GM18507 (cell line): Measurements from ENCODE around the gene HSPH1.

Experiments
- DNase-seq: peaks from one replicate; pipeline ENCODE4 v3.0.0; 2011; ENCODE audit warnings: low read depth; ENCODE audit not compliant: insufficient read length; ENCODE audit errors: extremely low spot score
- FAIRE-seq: peaks from 2 replicates; lab custom pipeline; 2011; peaks lifted over from hg19 to GRCh38; lab: Jason Lieb, UNC

HSPH1 gene

DNA sequence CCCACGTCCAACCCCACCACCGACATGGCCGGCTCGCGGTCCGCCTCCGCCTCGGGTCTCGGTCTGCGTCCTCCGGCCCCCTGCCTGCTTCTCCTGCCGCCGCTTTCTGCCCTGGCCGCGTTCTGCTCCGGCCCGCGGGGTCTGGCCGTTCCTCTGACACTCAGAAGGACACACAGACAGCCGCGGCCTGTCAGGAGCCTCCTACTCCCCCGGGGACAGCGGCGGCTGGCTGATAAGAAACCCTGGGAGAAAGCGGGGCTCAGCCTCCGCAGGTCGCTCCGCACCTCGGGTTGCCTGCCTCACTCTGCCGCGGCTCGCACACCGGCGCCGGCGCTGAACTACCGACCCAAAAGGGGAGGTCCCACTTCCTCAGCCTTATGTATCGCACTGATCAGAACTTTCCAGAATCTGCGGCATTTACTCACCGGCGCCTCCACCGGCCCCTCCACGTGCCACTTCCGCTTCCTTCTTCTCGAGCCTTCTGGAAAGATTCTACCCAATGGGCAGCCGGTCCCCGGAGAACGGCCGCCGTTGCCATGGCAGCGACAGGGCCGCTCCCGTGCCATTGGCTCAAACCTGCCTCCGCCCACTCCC is at the start of gene HSPH1:
Gene HSPH1, minus strand, starts transcription at position 348 of the 594 bp plus-strand sequence. Its CDS starts 322 bp downstream, at position 26.
- FAIRE-seq, result peak; percentile 97
- peak; percentile 86 for DNase-seq

DNA sequence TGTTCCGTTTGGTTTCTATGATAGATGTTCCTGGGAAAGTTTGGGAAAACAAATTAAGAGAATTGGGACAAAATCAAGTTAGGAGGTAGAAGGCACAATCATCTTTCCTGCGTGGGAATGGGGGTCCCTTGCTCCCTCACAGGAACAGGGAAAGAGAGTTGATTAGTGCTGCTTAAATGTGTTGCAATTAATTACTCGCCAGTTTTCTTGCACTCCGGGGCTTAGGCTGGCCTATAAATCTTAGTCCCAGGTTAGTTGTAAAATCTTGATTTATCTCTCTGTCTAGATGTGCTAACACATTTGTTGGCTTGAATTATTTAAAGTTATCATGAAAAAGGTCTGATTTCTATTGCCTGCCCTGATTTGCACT is 48.1 kb upstream of the HSPH1 start:
- no peak for DNase-seq
- no peak for FAIRE-seq

GRCh38 chr13:31209172-31209840 is 47.6 kb upstream of the HSPH1 start:
- DNase-seq, result no peak
- FAIRE-seq, result no peak

- FAIRE-seq (no peak), DNase-seq (no peak)
Measured at GRCh38 chr13:31208559-31209122, 46.9 kb upstream of the HSPH1 start.

DNA sequence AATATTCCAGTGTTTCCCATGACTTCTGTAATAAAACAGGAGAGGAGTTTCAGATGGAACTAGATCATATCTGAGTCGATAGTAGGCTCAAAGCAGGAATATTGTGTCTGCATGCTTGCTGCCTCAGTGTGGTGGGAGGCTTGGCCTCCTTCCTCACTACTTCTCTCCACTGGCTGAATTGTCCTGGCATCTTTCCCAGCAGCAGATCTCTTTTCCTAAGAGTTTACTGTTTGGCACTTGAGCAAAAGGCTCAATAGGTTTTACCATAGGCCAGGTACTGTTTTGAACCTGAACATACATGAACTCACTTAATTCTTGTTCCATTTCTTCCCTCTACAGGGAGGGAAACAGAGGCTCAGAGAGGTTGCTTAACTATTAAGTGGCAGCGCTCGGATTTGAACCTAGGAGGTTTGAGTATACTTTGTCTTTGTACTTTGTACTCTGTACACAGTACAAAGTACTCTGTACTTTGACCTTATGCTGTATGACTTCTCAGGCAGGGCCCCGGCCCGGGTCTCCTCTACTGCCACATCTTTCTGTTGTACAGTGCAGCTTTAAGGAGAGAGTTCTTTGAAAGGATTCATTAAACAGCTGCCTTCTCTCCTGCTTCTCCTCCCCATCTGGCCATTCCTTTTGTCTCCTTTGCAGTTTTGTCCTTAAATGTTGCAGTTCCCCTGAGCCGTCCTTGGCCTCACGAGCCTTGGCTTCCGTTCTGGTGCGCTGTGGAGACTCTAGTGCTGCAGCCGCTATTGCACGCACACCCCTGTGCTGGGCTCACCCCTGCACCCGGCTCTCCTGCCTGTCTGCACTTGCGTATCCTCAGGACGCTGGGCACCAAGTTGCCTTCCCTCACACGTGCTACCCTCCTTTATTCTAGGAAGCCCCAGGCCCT is 46.2 kb upstream of the HSPH1 start:
- no peak for FAIRE-seq
- no peak for DNase-seq

DNA sequence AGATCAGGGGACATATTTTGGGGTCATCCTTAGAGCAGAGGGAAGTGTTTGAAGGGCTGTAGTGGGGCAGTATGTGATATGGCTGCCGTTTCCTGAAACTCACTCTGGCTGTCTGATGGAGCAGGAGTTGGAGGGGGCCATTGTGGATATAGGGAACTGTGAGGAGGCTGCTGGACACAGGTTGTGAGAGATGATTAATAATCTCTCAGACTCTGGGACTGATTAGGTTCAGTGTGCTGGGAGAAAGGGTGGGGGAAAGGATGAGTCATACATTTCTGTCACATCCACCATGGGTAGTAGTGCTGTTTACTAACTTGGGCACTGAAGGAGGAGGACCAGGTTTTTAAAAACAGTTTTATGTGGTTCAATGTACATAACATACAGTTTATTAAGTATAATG is 42.9 kb upstream of the HSPH1 start:
- DNase-seq, result no peak

DNA sequence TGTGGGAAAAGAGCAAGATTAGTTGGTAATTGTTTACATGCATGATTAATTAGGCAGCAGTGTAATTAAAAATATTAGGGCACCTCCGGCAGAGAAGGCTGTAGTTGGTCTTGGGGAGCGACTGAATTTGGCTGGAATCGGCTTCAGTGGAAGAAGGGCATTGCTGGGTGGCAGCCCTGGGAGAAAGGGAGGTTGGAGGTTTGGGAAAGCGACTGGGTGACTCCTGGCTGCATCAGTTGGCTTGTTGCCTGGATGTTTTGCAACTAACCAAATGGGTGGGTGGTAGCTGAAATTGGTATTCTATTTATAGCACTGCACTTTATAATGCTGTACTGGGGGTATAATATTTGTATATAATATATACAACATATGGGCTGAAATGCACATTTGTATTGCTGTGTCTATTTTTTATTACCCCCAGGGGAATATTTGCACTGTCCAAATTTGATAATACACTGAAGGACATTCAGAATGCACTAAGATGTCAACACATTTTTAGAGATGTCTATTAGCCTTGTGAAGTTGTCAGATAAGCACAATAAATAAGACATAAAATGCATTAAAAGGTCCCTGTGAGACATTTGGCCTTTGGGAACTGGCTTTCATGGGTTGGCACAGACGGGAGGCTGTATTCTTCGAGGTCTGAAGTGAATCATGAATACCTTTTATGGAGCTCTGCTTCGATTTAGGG is 39.8 kb upstream of the HSPH1 start:
- no peak for DNase-seq
- FAIRE-seq, result no peak

More for the DNA sequence above, 42.9 kb upstream of the HSPH1 start:
- FAIRE-seq, result no peak

- FAIRE-seq (no peak), DNase-seq (no peak)
Measured at GRCh38 chr13:31200637-31200971, 38.9 kb upstream of the HSPH1 start.

GRCh38 chr13:31199849-31200636 is 38.3 kb upstream of the HSPH1 start, which contains the start of gene B3GLCT:
TSS of gene B3GLCT (plus strand) at chr13:31199975. CDS start at chr13:31200085, 110 bp downstream.
- FAIRE-seq, result peak; percentile 81
- peak; percentile 86 for DNase-seq

DNA sequence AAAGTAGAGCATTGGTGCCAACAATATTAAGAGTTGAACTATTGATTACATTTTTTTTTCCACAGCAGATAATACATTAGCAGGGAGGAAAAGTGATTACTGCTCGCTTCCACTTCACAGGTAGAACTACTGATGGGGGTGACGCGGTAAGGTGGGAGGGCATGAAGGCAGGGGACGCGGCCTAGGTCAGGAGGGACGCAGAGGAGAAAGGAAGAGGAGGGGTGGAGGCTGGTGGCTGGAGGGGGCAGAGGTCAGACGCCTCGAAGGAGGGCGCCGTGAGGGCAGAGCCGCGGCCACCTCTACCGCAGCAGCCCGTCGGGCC is 37.8 kb upstream of the HSPH1 start:
- DNase-seq, result no peak
- FAIRE-seq, result no peak

DNA sequence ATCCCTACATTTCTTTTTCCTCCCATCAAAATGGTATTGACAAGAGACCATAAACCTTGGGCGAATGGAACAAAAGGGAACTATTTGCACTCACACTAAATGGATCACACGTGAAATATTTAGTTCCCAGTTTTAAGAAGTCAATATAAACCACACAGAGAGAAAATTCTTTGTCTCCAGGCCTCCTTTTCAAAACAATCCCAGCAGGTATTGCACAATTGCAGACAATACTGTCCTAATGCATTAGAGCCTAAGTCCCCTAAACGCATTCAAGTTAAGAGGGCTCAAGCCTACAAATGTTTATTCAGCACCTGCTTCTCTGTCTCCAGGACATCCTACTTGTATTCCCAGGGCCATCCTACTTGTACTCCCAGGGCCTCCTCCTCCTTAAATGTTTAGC is 36.8 kb upstream of the HSPH1 start:
- DNase-seq, result no peak
- FAIRE-seq, result no peak

GRCh38 chr13:31196992-31197391 is 35.3 kb upstream of the HSPH1 start:
- DNase-seq (no peak), FAIRE-seq (no peak)

GRCh38 chr13:31195616-31196015 is 33.9 kb upstream of the HSPH1 start:
- DNase-seq (no peak), FAIRE-seq (no peak)

GRCh38 chr13:31192306-31192705 is 30.6 kb upstream of the HSPH1 start:
- FAIRE-seq (no peak), DNase-seq (no peak)

GRCh38 chr13:31191748-31192147 is 30.0 kb upstream of the HSPH1 start:
- no peak for DNase-seq
- FAIRE-seq, result no peak

DNA sequence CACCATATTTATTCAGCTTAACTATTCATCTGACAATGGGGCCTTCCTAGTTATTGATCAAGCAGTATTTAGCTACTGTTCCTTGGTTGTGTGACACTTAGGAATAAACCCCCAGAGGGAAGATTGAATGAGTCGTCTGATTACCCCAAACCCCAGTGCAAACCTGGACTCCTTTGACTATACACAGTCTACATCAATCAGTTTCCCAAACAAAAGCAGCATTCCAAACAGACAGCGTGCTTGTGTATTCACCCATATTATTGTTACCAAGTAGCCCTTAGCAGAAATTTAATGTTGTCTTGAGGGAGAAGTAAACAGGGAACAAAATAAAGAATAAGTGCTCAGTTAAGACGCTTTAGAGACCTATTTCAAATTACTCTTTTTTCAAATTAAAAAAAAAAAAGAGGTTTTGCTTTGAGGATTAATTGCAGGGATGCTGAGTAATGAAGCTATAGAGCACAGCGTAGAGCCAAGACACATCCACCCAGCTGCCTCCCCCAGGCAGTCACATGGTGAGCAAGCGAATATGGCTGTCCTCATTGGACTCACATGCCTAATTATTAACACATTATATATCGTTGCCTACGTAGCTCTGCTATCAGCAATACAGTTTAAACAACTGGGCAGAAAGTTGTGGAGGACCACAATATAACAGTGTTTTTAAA is 23.4 kb upstream of the HSPH1 start:
- DNase-seq (no peak), FAIRE-seq (no peak)

DNA sequence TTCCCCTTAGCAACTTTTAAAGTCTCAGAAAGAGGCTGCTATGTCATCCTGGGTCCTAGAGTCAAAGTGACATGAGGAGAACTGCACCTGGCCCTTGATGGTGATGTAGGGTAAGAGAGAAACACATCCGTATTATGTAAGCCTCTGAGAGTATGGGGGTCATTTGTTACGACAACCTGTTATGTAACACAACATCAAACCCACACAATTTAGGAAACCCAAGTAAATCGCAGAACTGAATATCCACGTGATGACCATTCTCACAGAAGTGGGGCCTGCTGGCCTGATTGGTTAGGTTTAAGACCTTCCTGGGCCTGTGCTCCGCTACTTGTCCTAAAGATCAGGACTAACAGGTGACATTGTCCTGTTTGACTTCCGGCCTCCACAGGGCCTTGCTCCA is 22.7 kb upstream of the HSPH1 start:
- FAIRE-seq (no peak), DNase-seq (no peak)

DNA sequence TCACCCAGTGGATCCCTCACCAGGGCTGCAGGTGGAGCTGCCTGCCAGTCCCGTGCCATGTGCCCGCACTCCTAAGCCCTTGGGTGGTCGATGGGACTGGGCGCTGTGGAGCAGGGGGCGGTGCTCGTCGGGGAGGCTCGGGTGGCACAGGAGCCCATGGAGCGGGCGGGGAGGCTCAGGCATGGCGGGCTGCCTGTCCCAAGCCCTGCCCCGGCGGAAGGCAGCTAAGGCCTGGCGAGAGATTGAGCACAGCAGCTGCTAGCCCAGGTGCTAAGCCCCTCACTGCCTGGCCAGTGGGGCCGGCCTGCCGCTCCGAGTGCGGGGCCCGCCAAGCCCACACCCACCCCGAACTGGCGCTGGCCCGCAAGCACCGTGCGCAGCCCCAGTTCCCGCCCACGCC is 21.3 kb upstream of the HSPH1 start:
- DNase-seq (no peak), FAIRE-seq (no peak)

- FAIRE-seq, result no peak
Measured at GRCh38 chr13:31179754-31180153, 18.1 kb upstream of the HSPH1 start.

More at GRCh38 chr13:31179754-31180153, 18.1 kb upstream of the HSPH1 start:
- DNase-seq, result no peak
